ENCODE results near the gene EXOC6.

Gene EXOC6

GRCh38 chr10:93032105-93032808, 183.9 kb downstream of the EXOC6 start:
- no peak for DNase-seq

- DNase-seq: no peak
These were observed 184.5 kb downstream of the EXOC6 start for GRCh38 chr10:93032809-93033137.

- no peak for DNase-seq
These were observed 186.1 kb downstream of the EXOC6 start for GRCh38 chr10:93034426-93034825.

- no peak for DNase-seq
These were observed 190.8 kb downstream of the EXOC6 start for GRCh38 chr10:93039110-93039509.

- no peak for DNase-seq
These were observed 191.4 kb downstream of the EXOC6 start for GRCh38 chr10:93039721-93040120.

GRCh38 chr10:93054486-93054885, 206.2 kb downstream of the EXOC6 start:
- no peak for DNase-seq

- no peak for DNase-seq
These were observed 209.8 kb downstream of the EXOC6 start for GRCh38 chr10:93058139-93058538.

- no peak for DNase-seq
These were observed 211.9 kb downstream of the EXOC6 start, which contains the start of gene CYP26C1 for GRCh38 chr10:93059975-93060886. Gene CYP26C1 (plus strand): TSS chr10:93060798. CDS start chr10:93061264, 466 bp downstream.

- DNase-seq: no peak
These were observed 212.7 kb downstream of the EXOC6 start for GRCh38 chr10:93060887-93061593.

GRCh38 chr10:93061594-93062513, 213.5 kb downstream of the EXOC6 start:
- DNase-seq: no peak

GRCh38 chr10:93062514-93063143, 214.3 kb downstream of the EXOC6 start:
- DNase-seq: no peak

- DNase-seq: no peak
These were observed 215.0 kb downstream of the EXOC6 start for GRCh38 chr10:93063144-93063976.

GRCh38 chr10:93063977-93064660, 215.8 kb downstream of the EXOC6 start:
- no peak for DNase-seq

GRCh38 chr10:93064874-93065660, 216.7 kb downstream of the EXOC6 start:
- no peak for DNase-seq

GRCh38 chr10:93065675-93066543, 217.6 kb downstream of the EXOC6 start:
- DNase-seq: no peak

- DNase-seq: no peak
These were observed 218.2 kb downstream of the EXOC6 start for GRCh38 chr10:93066544-93066913.

- DNase-seq: no peak
These were observed 219.4 kb downstream of the EXOC6 start for GRCh38 chr10:93067443-93068365.
